Activated naive CD8-positive, alpha-beta T cell treated with anti-CD3 and anti-CD28 coated beads, Interleukin-2, amount 10 ng/mL, durations not matched to agents 7 days and 5 days (primary cell): ENCODE data around the gene SLC39A7. TPM values are rescaled to one million over a fixed set of nuclear protein-coding genes. Genes with fewer than 3 reads are reported as not detected.

ENCODE experiments used
- ATAC-seq: fragments of 150-1000 bp; cut with Tn5 transposase; one replicate; pipeline ENCODE4 v1.10.0; 2021; ENCODE audit warnings: low read depth, moderate library complexity
- POLR2A ChIA-PET: fragments of 350-600 bp; sonication (Branson Sonifier 250); formaldehyde crosslinking; loops from one replicate; lab custom pipeline; 2021; ENCODE audit warnings: antibody characterized with exemption; lab: Charles Lee
- DNase-seq: peaks from one replicate; pipeline ENCODE4 v3.0.0; 2021
- H3K27ac Mint-ChIP-seq: one replicate; pipeline ENCODE4 v1.8.0; 2022; ENCODE audit warnings: mild to moderate bottlenecking, mixed read lengths
- H3K27me3 Mint-ChIP-seq: one replicate; pipeline ENCODE4 v1.8.0; 2022; ENCODE audit warnings: mild to moderate bottlenecking, moderate library complexity, mixed read lengths
- H3K36me3 Mint-ChIP-seq: one replicate; pipeline ENCODE4 v1.8.0; 2021; ENCODE audit warnings: mild to moderate bottlenecking, mixed read lengths
- H3K4me1 Mint-ChIP-seq: one replicate; pipeline ENCODE4 v1.8.0; 2021; ENCODE audit warnings: mixed read lengths
- H3K4me3 Mint-ChIP-seq: one replicate; pipeline ENCODE4 v1.8.0; 2022; ENCODE audit warnings: mild to moderate bottlenecking, moderate library complexity, mixed read lengths
- H3K9me3 Mint-ChIP-seq: one replicate; pipeline ENCODE4 v1.8.0; 2021; ENCODE audit warnings: mixed read lengths
- total RNA-seq, 2 experiments: library from RNA; stranded (reverse); gene quantifications; one replicate each; pipeline ENCODE4 v1.2.3, GENCODE V29; 2021

SLC39A7 gene
- total RNA-seq, 2 experiments from 2014 or later, result 41.7 to 44.8 TPM

GRCh38 chr6:33173535-33174180, 27.0 kb upstream of the SLC39A7 start:
- H3K27ac Mint-ChIP-seq, result no peak overlapping the region
- ATAC-seq (no peak), DNase-seq (no peak)
- POLR2A ChIA-PET, result interaction anchor here (1.4 kb wide), 1 partner anchor 24 kb away, joined by 3 read pairs; no protein-coding TSS in a partner anchor
- no peak overlapping the region for H3K4me3 Mint-ChIP-seq
- no peaks in the 10 kb centered on the region for H3K9me3 Mint-ChIP-seq
- H3K27me3 Mint-ChIP-seq, result no peaks in the 10 kb centered on the region
- H3K36me3 Mint-ChIP-seq, result no peaks in the 10 kb centered on the region
- H3K4me1 Mint-ChIP-seq, result no peaks in the 10 kb centered on the region

- no peak for DNase-seq
- no peaks in the 10 kb centered on the region for H3K9me3 Mint-ChIP-seq
- H3K27me3 Mint-ChIP-seq, result no peaks in the 10 kb centered on the region
- no peaks in the 10 kb centered on the region for H3K36me3 Mint-ChIP-seq
- ATAC-seq, result no peak
- H3K4me1 Mint-ChIP-seq, result no peaks in the 10 kb centered on the region
- no peak overlapping the region for H3K4me3 Mint-ChIP-seq
- H3K27ac Mint-ChIP-seq, result no peak overlapping the region
- POLR2A ChIA-PET, result interaction anchor here (1.4 kb wide), 1 partner anchor 23 kb away, joined by 3 read pairs; no protein-coding TSS in a partner anchor
These were observed 25.9 kb upstream of the SLC39A7 start for GRCh38 chr6:33174784-33175183.

GRCh38 chr6:33175436-33176069, 25.1 kb upstream of the SLC39A7 start:
- no peaks in the 10 kb centered on the region for H3K36me3 Mint-ChIP-seq
- peak overlapping the region; percentile 4 for H3K27ac Mint-ChIP-seq
- POLR2A ChIA-PET, result no interaction called here

DNA sequence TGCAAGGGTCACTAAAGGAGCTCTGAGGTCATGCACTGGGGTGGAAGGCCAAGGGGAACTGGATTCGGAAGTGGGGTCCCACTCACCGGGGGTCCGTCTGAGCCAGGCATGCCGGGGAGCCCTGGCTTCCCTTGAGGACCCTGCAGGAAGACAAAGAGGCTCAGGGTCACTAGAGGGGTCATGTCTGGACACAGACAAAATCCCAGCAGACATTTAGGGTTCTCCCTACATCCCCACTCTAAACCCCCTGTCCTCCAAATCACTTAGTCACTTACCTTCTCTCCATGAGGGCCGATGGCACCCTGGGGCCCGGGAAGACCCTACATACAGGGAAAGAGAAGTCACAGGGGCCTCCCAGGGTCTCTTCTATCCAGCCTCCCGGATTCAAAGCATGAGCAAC, 23.8 kb upstream of the SLC39A7 start:
- H3K4me3 Mint-ChIP-seq, result no peak overlapping the region
- no peak overlapping the region for H3K27ac Mint-ChIP-seq
- DNase-seq (no peak), ATAC-seq (no peak)
- H3K36me3 Mint-ChIP-seq, result no peaks in the 10 kb centered on the region
- no peaks in the 10 kb centered on the region for H3K4me1 Mint-ChIP-seq
- POLR2A ChIA-PET, result no interaction called here
- no peaks in the 10 kb centered on the region for H3K9me3 Mint-ChIP-seq
- H3K27me3 Mint-ChIP-seq, result peaks cover 2% of the 10 kb centered on the region

More at GRCh38 chr6:33175436-33176069, 25.1 kb upstream of the SLC39A7 start:
- Mint-ChIP-seq H3K4me1 (no peaks in the 10 kb centered on the region), H3K27me3 (peaks cover 2% of the 10 kb centered on the region), H3K4me3 (no peak overlapping the region), H3K9me3 (no peaks in the 10 kb centered on the region)
- DNase-seq, result no peak
- ATAC-seq, result no peak

DNA sequence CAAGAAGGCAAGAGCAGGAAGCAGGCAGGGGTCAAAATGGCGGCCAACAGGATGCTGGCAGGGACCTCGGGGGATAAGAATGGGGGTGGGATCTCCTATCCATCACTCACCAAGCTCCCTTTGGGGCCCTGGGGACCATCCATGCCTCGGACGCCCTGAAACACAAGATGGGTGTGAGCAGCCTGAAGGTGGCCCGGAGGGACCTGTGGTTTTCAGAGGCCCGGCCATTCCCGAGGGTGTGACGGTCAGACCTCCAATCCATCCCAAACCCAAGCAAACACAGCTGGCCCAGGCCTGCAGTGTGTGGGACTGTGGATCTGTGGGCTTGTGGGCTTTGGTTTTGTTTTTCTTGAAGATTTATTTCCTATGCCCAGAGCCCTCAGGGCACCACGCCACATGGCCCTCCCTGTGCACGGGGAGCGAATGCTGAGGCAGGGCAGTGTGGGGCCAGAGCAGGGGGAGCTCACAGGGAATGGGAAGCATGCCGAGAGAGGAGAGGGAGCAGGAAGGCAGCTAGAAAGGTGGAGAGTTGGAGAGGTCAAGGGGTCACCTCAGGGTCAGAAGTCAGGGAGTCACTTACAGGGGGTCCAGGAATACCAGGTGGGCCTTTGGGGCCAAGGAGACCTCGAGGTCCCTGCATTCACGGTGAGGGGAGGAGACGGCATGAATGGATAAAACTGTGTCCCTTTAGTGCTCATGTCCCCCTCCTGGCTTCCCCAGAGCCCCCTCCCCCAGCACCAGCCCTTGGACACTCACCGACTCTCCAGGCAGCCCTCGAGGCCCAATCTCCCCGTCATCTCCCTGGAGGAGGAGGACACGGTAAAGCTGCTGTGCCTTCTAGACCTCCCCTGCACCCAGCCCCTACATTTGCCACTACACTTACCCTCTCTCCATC, 22.9 kb upstream of the SLC39A7 start:
- ATAC-seq (no peak), DNase-seq (no peak)
- Mint-ChIP-seq H3K27ac (peak overlapping the region; percentile 19), H3K4me3 (no peak overlapping the region), H3K9me3 (peaks cover 2% of the 10 kb centered on the region), H3K27me3 (peaks cover 2% of the 10 kb centered on the region), H3K4me1 (peaks cover 2% of the 10 kb centered on the region), H3K36me3 (peaks cover 3% of the 10 kb centered on the region)
- POLR2A ChIA-PET, result no interaction called here

DNA sequence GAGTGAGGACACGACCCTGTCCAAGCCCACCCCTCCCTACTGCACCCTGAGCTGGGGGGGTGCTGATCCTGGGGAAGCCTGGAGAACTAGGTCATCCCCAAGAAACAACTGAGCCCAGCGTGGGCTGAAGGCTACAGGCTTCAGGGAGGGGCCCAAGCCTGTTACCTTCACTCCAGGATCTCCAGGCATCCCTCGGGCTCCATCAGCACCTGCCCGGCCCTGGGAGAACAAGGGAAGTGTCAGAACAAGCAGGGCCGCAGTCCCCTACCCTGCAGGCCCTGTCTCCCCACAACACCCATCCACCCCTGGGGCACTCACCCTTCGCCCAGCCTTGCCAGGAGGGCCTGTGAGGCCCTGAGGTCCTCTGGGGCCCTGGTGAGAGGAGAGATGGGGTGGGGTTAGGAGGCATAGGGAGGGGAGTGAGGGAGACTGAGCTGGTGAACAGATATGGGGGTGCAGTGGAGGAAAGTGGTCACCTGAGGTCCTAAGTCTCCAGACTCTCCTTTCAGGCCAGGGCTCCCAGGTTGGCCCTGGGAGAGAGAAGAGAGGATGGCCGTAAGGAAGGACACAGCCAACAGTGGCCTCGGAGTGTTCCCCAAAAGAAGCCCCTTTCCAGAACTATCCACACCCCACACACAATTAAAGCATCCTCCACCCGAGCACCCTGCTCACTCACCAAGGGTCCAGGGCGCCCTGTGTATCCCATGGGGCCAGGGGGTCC, 21.8 kb upstream of the SLC39A7 start:
- Mint-ChIP-seq H3K27ac (no peak overlapping the region), H3K36me3 (peaks cover 14% of the 10 kb centered on the region), H3K4me3 (no peak overlapping the region), H3K27me3 (peaks cover 2% of the 10 kb centered on the region), H3K4me1 (peaks cover 13% of the 10 kb centered on the region), H3K9me3 (peaks cover 12% of the 10 kb centered on the region)
- DNase-seq, result no peak
- POLR2A ChIA-PET, result no interaction called here
- ATAC-seq, result no peak

DNA sequence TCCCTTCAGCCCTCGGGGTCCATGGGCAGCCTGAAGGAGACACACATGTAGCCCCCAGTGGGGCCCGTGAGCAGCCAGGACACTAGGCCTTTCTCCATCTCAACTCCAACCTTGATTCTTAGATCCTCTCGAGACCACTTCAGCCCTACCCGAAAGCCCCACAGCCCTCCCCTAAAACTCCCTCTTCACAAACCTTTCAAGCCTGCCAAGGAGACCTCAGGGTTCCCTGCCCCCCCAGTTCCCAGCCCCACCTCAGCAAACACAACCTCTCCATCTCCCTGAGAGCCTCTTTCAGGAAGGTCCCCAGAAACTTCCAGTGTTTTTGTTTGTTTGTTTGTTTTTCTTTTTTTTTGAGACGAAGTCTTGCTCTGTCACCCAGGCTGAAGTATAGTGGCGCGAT, 19.5 kb upstream of the SLC39A7 start:
- Mint-ChIP-seq H3K4me1 (peaks cover 17% of the 10 kb centered on the region), H3K36me3 (peaks cover 20% of the 10 kb centered on the region), H3K27ac (peak overlapping the region; percentile 0), H3K27me3 (peaks cover 6% of the 10 kb centered on the region), H3K4me3 (no peak overlapping the region), H3K9me3 (peaks cover 16% of the 10 kb centered on the region)
- ATAC-seq, result no peak
- POLR2A ChIA-PET, result no interaction called here
- DNase-seq, result no peak

DNA sequence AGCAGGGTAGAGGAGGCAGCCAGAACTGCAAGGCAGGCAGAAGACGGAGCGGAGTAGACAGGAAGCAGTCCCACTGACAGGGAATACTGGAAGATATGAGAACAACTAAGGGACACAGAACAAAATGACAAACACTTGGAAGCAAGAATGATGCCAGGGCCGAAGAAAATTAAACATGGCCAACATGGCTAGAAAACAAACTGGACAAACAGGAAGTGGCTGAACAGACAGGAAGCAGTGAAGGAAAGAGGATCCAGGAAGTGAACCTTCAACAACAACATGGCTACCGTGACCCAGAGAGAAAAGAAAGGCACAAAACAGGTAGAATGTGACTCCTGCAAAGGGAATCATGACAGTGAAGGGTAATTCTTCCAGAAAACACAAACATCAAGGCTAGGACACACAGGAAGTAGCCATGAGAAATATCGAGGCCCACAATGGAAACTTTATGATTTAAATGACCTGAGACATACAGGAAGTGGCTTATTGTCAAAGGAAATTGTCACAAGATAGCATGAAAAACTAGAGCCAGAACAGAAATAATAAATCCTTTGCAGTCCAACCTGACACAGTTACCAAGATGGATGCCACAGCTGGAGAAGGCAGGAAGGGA, 17.5 kb upstream of the SLC39A7 start:
- ATAC-seq (peak; percentile 34), DNase-seq (no peak)
- peak overlapping the region; percentile 61 for H3K4me3 Mint-ChIP-seq
- H3K4me1 Mint-ChIP-seq, result peaks cover 17% of the 10 kb centered on the region
- POLR2A ChIA-PET, result interaction anchor here (0.5 to 1.7 kb wide), 8 partner anchors 13 to 211 kb away, joined by 3 to 5 read pairs (median 4); partner anchors contain the start of genes RING1 and RPS18
- H3K9me3 Mint-ChIP-seq, result peaks cover 16% of the 10 kb centered on the region
- peaks cover 24% of the 10 kb centered on the region for H3K36me3 Mint-ChIP-seq
- H3K27ac Mint-ChIP-seq, result peak overlapping the region; percentile 95
- peaks cover 16% of the 10 kb centered on the region for H3K27me3 Mint-ChIP-seq

GRCh38 chr6:33185190-33185589, 15.5 kb upstream of the SLC39A7 start:
- H3K27me3 Mint-ChIP-seq, result peaks cover 20% of the 10 kb centered on the region
- H3K36me3 Mint-ChIP-seq, result peaks cover 24% of the 10 kb centered on the region
- no peak overlapping the region for H3K4me3 Mint-ChIP-seq
- peak overlapping the region; percentile 50 for H3K27ac Mint-ChIP-seq
- DNase-seq (no peak), ATAC-seq (no peak)
- POLR2A ChIA-PET, result no interaction called here
- peaks cover 16% of the 10 kb centered on the region for H3K9me3 Mint-ChIP-seq
- H3K4me1 Mint-ChIP-seq, result peaks cover 17% of the 10 kb centered on the region

- H3K4me3 Mint-ChIP-seq, result no peak overlapping the region
- H3K4me1 Mint-ChIP-seq, result peaks cover 17% of the 10 kb centered on the region
- peaks cover 23% of the 10 kb centered on the region for H3K27me3 Mint-ChIP-seq
- POLR2A ChIA-PET, result no interaction called here
- DNase-seq (no peak), ATAC-seq (no peak)
- H3K27ac Mint-ChIP-seq, result no peak overlapping the region
- H3K9me3 Mint-ChIP-seq, result peaks cover 16% of the 10 kb centered on the region
- H3K36me3 Mint-ChIP-seq, result peaks cover 24% of the 10 kb centered on the region
These were observed 14.9 kb upstream of the SLC39A7 start for GRCh38 chr6:33185654-33186187.

GRCh38 chr6:33187809-33188208, 12.9 kb upstream of the SLC39A7 start:
- peaks cover 22% of the 10 kb centered on the region for H3K36me3 Mint-ChIP-seq
- no peak for DNase-seq
- H3K4me1 Mint-ChIP-seq, result peaks cover 16% of the 10 kb centered on the region
- POLR2A ChIA-PET, result no interaction called here
- no peak overlapping the region for H3K27ac Mint-ChIP-seq
- no peak overlapping the region for H3K4me3 Mint-ChIP-seq
- peaks cover 13% of the 10 kb centered on the region for H3K9me3 Mint-ChIP-seq
- ATAC-seq, result no peak
- peaks cover 41% of the 10 kb centered on the region for H3K27me3 Mint-ChIP-seq

GRCh38 chr6:33189164-33189563, 11.5 kb upstream of the SLC39A7 start:
- H3K4me3 Mint-ChIP-seq, result no peak overlapping the region
- no peak for DNase-seq
- POLR2A ChIA-PET, result interaction anchor here (1.6 kb wide), 1 partner anchor 11 kb away, joined by 6 read pairs; no protein-coding TSS in a partner anchor

More at GRCh38 chr6:33189164-33189563, 11.5 kb upstream of the SLC39A7 start:
- Mint-ChIP-seq H3K36me3 (peaks cover 16% of the 10 kb centered on the region), H3K27ac (no peak overlapping the region), H3K9me3 (peaks cover 4% of the 10 kb centered on the region), H3K4me1 (peaks cover 11% of the 10 kb centered on the region), H3K27me3 (peaks cover 46% of the 10 kb centered on the region)
- no peak for ATAC-seq
